ENCODE measurements around the gene PEA15.

Gene PEA15

GRCh38 chr1:160194737-160195059 lies 10.5 kb upstream of the PEA15 start:
- H3K4me3 ChIP-seq (replicated peaks; ENCODE audit: low read depth, low read length): no peak overlapping the region
- no peak for DNase-seq (ENCODE audit: low read depth)
- no peak for TF ChIP-seq CTCF (IDR thresholded peaks at IDR 0.05; ENCODE audit: low read length, missing control alignments)

DNA sequence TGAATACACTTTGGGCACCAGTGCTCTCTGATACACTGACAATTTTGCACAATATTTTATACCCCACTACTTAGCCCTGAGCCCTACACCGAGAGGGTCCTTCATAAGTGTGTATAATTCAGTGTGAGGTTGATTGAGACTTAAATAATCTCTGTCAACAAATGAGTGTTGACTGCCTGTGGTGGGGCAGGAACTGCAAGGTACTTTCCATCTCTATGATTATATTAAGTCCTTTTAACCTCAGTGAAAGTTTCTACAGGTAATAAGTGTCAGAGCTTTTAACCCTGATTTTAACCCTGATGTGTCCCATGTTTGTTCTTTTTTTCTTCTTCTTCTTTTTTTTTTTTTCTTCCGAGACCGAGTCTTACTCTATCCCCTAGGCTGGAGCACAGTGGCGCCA lies 9.0 kb upstream of the PEA15 start:
- TF ChIP-seq CTCF (IDR thresholded peaks at IDR 0.05; ENCODE audit: low read length, missing control alignments): no peak
- no peak overlapping the region for H3K4me3 ChIP-seq (replicated peaks; ENCODE audit: low read depth, low read length)
- DNase-seq (ENCODE audit: low read depth): no peak

DNA sequence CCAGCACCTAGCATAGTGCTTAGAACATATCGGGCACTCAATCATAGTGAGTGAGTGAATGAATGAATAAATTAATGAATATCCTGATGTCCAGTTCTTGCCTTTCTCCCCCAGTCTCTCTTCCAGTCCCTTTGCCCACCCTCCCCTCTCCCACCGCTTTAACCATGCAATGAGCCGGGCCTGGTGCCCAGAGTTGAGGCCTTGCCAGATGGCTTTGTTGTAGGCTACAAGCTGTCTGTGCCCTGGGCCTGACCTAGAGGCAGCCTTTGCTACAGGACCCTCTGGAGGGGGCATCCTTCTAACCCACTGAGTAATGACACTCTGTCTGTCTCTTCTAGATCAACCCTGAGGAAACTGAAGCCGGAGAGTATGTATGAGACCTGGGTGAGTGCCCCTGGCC lies 8.0 kb upstream of the PEA15 start:
- DNase-seq (ENCODE audit: low read depth): no peak
- no peak overlapping the region for H3K4me3 ChIP-seq (replicated peaks; ENCODE audit: low read depth, low read length)
- TF ChIP-seq CTCF (IDR thresholded peaks at IDR 0.05; ENCODE audit: low read length, missing control alignments): no peak

- DNase-seq (ENCODE audit: low read depth): no peak
- no peak for TF ChIP-seq CTCF (IDR thresholded peaks at IDR 0.05; ENCODE audit: low read length, missing control alignments)
- no peak overlapping the region for H3K4me3 ChIP-seq (replicated peaks; ENCODE audit: low read depth, low read length)
These were observed 4.4 kb upstream of the PEA15 start for GRCh38 chr1:160200786-160201185.

- H3K4me3 ChIP-seq (replicated peaks; ENCODE audit: low read depth, low read length): peak overlapping the region; percentile 27
- DNase-seq (ENCODE audit: low read depth): no peak
- TF ChIP-seq CTCF (IDR thresholded peaks at IDR 0.05; ENCODE audit: low read length, missing control alignments): no peak
These were observed 500 bp upstream of the PEA15 start for GRCh38 chr1:160204526-160205241.

GRCh38 chr1:160206036-160206389 lies 829 bp downstream of the PEA15 start:
- no peak for TF ChIP-seq CTCF (IDR thresholded peaks at IDR 0.05; ENCODE audit: low read length, missing control alignments)
- H3K4me3 ChIP-seq (replicated peaks; ENCODE audit: low read depth, low read length): peak overlapping the region; percentile 92
- peak; percentile 45 for DNase-seq (ENCODE audit: low read depth)

- no peak for TF ChIP-seq CTCF (IDR thresholded peaks at IDR 0.05; ENCODE audit: low read length, missing control alignments)
- DNase-seq (ENCODE audit: low read depth): peak; percentile 89
- H3K4me3 ChIP-seq (replicated peaks; ENCODE audit: low read depth, low read length): peak overlapping the region; percentile 92
These were observed 1.4 kb downstream of the PEA15 start for GRCh38 chr1:160206421-160207117.
